ENCODE measurements around the gene LSM4.
"Not testable (repeated sequence)": the region's sequence is repeated elsewhere in the genome, so short reads cannot be mapped to it uniquely, and the experiment has no call there.

DNA sequence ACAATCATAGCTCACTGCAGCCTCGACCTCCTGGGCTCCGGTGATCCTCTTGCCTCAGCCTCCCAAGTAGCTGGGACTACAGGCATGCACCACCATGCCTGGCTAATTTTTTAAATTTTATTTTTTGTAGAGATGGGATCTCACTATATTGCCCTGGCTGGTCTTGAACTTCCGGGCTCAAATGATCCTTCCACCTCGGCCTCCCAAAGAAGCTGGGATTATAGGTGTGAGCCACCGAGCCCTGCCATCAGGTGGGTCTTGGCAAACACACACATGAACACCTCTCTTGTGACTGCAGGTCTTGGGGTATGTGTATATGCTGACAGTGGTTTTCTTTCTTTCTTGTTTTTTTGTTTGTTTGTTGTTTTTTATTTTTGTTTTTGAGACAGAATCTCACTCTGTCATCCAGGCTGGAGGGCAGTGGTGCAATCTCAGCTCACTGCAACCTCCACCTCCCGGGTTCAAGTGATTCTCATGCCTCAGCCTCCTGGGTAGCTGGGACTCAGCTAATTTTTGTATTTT is 26.0 kb upstream of the LSM4 start:
- TF ChIP-seq, protein P1, sequence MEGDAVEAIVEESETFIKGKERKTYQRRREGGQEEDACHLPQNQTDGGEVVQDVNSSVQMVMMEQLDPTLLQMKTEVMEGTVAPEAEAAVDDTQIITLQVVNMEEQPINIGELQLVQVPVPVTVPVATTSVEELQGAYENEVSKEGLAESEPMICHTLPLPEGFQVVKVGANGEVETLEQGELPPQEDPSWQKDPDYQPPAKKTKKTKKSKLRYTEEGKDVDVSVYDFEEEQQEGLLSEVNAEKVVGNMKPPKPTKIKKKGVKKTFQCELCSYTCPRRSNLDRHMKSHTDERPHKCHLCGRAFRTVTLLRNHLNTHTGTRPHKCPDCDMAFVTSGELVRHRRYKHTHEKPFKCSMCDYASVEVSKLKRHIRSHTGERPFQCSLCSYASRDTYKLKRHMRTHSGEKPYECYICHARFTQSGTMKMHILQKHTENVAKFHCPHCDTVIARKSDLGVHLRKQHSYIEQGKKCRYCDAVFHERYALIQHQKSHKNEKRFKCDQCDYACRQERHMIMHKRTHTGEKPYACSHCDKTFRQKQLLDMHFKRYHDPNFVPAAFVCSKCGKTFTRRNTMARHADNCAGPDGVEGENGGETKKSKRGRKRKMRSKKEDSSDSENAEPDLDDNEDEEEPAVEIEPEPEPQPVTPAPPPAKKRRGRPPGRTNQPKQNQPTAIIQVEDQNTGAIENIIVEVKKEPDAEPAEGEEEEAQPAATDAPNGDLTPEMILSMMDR (conservative IDR thresholded peaks at IDR 0.05; ENCODE audit: low read depth, low read length): not testable (repeated sequence)
- TF ChIP-seq EZH2 (IDR thresholded peaks at IDR 0.05; ENCODE audit: low read length, unreplicated experiment): not testable (repeated sequence)

Measured in PC-3 (cell line).